Suprapubic skin (tissue), 4 donors: Measurements from ENCODE around the gene STX5. TPM values are rescaled to one million over a fixed set of nuclear protein-coding genes. Genes with fewer than 3 reads are reported as not detected.
A peak's percentile ranks its signal among the peaks of the same experiment; 100 is the strongest.

ENCODE experiments used
- DNase-seq, 2 donors: peaks; one replicate each; pipeline ENCODE4 v3.0.0-alpha.2; 2019; ENCODE audit warnings: low spot score in 2 of 2
- H3K27ac ChIP-seq: fragments of 200-600 bp; sonication (generic); one replicate; pipeline ENCODE4 v1.5.1; 2019
- H3K27me3 ChIP-seq: fragments of 200-600 bp; sonication (generic); one replicate; pipeline ENCODE4 v1.5.1; 2019
- H3K36me3 ChIP-seq: fragments of 200-600 bp; sonication (generic); one replicate; pipeline ENCODE4 v1.5.1; 2019
- H3K4me1 ChIP-seq: fragments of 200-600 bp; sonication (generic); one replicate; pipeline ENCODE4 v1.5.1; 2019
- H3K4me3 ChIP-seq: fragments of 200-600 bp; sonication (generic); one replicate; pipeline ENCODE4 v1.5.1; 2019; ENCODE audit warnings: mild to moderate bottlenecking
- H3K9me3 ChIP-seq: fragments of 200-600 bp; sonication (generic); one replicate; pipeline ENCODE4 v1.5.1; 2019
- EP300 ChIP-seq: sonication (generic); formaldehyde crosslinking; IDR thresholded peaks from one replicate; pipeline ENCODE4 v1.6.1; 2017; ENCODE audit warnings: antibody characterized with exemption
- POLR2A ChIP-seq, 2 donors: fragments of 450-650 bp; IDR thresholded peaks; one replicate each; pipeline ENCODE4 v1.6.1; 2017; ENCODE audit warnings: antibody characterized with exemption in 2 of 2, mild to moderate bottlenecking in 2 of 2, moderate library complexity in 2 of 2
- POLR2AphosphoS5 ChIP-seq, 3 donors: sonication (generic); formaldehyde crosslinking; IDR thresholded peaks; one replicate each; pipeline ENCODE4 v1.6.1; 2017; ENCODE audit warnings: antibody characterized with exemption in 3 of 3
- WGBS: methylation state at CpG from one replicate; pipeline ENCODE4 v1.1.5; 2018; 5-methylcytosine and 5-hydroxymethylcytosine counted together
- total RNA-seq, 4 donors: library from RNA; depleted of rRNA; stranded (reverse); fragments of >200 nt; gene quantifications; one replicate each; pipeline ENCODE4 v1.1.0, GENCODE V29; 2016
- TF ChIP-seq, protein P1 (sequence below), 2 donors: fragments of 200-600 bp in 1 of 2; fragments of 450-650 bp in 1 of 2; sonication (generic) in 1 of 2; IDR thresholded peaks; one replicate each; pipeline ENCODE4 v1.5.1; 2016 to 2019; ENCODE audit warnings: antibody characterized with exemption in 2 of 2, mild to moderate bottlenecking in 1 of 2, moderate library complexity in 1 of 2

The STX5 gene, protein sequence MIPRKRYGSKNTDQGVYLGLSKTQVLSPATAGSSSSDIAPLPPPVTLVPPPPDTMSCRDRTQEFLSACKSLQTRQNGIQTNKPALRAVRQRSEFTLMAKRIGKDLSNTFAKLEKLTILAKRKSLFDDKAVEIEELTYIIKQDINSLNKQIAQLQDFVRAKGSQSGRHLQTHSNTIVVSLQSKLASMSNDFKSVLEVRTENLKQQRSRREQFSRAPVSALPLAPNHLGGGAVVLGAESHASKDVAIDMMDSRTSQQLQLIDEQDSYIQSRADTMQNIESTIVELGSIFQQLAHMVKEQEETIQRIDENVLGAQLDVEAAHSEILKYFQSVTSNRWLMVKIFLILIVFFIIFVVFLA
- 10 to 100 TPM; 26.8 to 47.8 (median 43.2) TPM for total RNA-seq

DNA sequence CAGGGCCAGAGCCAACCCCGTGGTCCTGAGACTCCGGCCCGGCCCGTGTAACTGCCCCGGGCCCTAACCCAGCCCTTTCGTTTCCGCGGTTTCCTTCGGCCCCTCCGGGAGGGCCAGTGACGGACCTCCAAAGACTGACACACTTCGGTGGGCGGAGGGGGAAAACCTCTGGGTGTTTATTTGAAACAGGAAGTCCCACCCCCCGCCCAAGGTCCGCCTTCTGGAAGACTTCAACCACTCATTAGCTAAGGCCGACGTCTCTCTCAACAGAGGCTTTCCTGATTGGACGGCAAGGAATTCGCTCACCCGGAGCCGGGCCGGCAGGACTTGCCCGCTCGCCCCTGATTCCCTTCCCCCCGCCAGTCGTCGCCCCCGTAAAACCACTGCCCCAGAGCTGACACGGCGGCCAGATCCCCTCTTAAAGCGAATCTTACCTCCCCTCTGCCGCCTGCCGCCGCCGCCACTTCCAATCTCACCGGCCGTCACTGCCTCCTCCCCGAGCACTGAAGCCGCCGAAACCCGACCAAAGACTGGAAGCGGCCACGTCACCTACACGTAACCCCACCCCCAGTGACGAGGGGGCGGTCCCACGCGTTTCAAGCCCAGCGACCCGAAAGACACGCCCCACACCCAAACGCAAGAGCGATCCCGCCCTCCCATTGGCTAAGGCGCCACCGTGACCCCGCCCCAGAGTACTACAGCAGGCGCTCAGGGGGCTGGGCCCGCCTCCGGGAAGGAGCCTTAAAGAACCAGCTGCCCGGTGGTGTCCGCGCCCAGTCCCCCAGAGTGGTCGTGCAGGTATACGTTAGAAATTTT, at the start of gene STX5:
Gene STX5 (minus strand): TSS at position 532 of the 816 bp plus-strand sequence. CDS start 808 bp downstream, outside the sequence.
- peak; percentile 73 to 88 for TF ChIP-seq POLR2A (IDR thresholded peaks at IDR 0.05)
- peak in 2 of 3 donors; percentile 27 to 29 for TF ChIP-seq POLR2AphosphoS5 (IDR thresholded peaks at IDR 0.05)
- TF ChIP-seq, protein P1, sequence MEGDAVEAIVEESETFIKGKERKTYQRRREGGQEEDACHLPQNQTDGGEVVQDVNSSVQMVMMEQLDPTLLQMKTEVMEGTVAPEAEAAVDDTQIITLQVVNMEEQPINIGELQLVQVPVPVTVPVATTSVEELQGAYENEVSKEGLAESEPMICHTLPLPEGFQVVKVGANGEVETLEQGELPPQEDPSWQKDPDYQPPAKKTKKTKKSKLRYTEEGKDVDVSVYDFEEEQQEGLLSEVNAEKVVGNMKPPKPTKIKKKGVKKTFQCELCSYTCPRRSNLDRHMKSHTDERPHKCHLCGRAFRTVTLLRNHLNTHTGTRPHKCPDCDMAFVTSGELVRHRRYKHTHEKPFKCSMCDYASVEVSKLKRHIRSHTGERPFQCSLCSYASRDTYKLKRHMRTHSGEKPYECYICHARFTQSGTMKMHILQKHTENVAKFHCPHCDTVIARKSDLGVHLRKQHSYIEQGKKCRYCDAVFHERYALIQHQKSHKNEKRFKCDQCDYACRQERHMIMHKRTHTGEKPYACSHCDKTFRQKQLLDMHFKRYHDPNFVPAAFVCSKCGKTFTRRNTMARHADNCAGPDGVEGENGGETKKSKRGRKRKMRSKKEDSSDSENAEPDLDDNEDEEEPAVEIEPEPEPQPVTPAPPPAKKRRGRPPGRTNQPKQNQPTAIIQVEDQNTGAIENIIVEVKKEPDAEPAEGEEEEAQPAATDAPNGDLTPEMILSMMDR (IDR thresholded peaks at IDR 0.05) = no peak
- no peak for TF ChIP-seq EP300
- H3K27ac ChIP-seq = peak within 1 kb of the TSS; percentile 91
- no peaks in the 10 kb centered on the region for H3K27me3 ChIP-seq
- H3K4me3 ChIP-seq = peak within 1 kb of the TSS; percentile 88
- peaks cover 38% of the 10 kb centered on the region for H3K36me3 ChIP-seq
- H3K9me3 ChIP-seq = no peaks in the 10 kb centered on the region
- peak; percentile 100 for DNase-seq
- WGBS = under 1% methylated on average over 44 of the region's 65 CpGs
- peaks cover 40% of the 10 kb centered on the region for H3K4me1 ChIP-seq

DNA sequence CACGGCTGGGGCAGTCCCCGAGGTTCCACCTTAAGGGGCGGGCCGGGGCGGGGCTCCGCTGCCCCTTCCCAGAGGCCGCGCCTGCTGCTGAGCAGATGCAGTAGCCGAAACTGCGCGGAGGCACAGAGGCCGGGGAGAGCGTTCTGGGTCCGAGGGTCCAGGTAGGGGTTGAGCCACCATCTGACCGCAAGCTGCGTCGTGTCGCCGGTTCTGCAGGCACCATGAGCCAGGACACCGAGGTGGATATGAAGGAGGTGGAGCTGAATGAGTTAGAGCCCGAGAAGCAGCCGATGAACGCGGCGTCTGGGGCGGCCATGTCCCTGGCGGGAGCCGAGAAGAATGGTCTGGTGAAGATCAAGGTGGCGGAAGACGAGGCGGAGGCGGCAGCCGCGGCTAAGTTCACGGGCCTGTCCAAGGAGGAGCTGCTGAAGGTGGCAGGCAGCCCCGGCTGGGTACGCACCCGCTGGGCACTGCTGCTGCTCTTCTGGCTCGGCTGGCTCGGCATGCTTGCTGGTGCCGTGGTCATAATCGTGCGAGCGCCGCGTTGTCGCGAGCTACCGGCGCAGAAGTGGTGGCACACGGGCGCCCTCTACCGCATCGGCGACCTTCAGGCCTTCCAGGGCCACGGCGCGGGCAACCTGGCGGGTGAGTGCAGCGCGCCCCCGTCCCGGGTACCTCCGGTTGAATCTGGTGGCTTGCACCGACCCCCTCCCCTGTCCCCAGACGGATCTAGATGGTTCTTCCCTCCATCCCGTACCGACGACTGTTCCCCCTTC, 49.1 kb upstream of the STX5 start, which contains the start of gene SLC3A2:
Gene SLC3A2 (plus strand): TSS at position 94 of the 776 bp plus-strand sequence. CDS start 128 bp downstream, at position 222.
- 0% methylated on average over 22 of the region's 69 CpGs for WGBS
- TF ChIP-seq POLR2AphosphoS5 (IDR thresholded peaks at IDR 0.05) (peak; percentile 85 to 96 (median 96)), POLR2A (IDR thresholded peaks at IDR 0.05) (peak; percentile 97 to 98), EP300 (no peak)
- TF ChIP-seq, protein P1 (IDR thresholded peaks at IDR 0.05) = peak in 1 of 2 donors; percentile 75

DNA sequence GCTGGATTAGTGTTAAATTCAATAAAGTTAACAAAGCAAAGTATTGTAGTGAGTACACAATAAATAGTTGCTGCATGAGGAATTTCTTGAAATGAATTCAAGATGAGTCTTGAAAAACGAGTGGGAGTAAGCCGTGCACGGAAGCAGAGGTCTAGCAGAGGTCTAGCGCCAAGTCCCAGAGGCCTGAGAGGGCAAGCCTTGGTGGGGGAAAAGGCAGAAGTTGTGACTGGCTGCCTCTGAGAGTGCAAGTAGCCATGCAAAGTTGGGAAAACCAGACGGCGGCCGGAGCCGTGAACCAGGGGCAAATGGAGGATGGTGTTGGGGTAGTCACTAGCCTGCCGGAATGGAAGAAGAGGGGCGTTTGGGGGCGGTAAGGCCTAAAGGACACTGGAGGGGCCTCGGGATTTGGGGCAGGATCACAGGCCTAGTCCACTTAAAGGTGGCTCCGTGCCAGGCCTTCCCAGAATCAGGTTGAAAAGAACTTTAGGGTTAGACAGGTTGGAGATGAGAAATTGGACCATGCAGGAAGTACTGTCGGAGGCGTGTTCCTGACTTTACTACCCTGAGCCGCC, 48.5 kb upstream of the STX5 start:
- H3K27ac ChIP-seq = peak overlapping the region; percentile 100
- no peak for TF ChIP-seq POLR2AphosphoS5 (IDR thresholded peaks at IDR 0.05)
- no peak for TF ChIP-seq POLR2A (IDR thresholded peaks at IDR 0.05)
- TF ChIP-seq, protein P1 (IDR thresholded peaks at IDR 0.05) = no peak
- TF ChIP-seq EP300 = no peak
- DNase-seq = peak in 1 of 2 donors; percentile 93
- H3K4me3 ChIP-seq = peak overlapping the region; percentile 92
- H3K36me3 ChIP-seq = peaks cover 26% of the 10 kb centered on the region
- no peaks in the 10 kb centered on the region for H3K27me3 ChIP-seq
- WGBS = under 1% methylated on average over 14 of the region's 16 CpGs
- H3K9me3 ChIP-seq = no peaks in the 10 kb centered on the region
- H3K4me1 ChIP-seq = peaks cover 70% of the 10 kb centered on the region

More for the DNA sequence above, 49.1 kb upstream of the STX5 start, which contains the start of gene SLC3A2:
- no peaks in the 10 kb centered on the region for H3K9me3 ChIP-seq
- H3K36me3 ChIP-seq = peaks cover 33% of the 10 kb centered on the region
- H3K4me1 ChIP-seq = peaks cover 77% of the 10 kb centered on the region
- peak within 1 kb of the TSS; percentile 92 for H3K4me3 ChIP-seq
- no peaks in the 10 kb centered on the region for H3K27me3 ChIP-seq
- peak within 1 kb of the TSS; percentile 100 for H3K27ac ChIP-seq
- peak in 1 of 2 donors; percentile 92 for DNase-seq

DNA sequence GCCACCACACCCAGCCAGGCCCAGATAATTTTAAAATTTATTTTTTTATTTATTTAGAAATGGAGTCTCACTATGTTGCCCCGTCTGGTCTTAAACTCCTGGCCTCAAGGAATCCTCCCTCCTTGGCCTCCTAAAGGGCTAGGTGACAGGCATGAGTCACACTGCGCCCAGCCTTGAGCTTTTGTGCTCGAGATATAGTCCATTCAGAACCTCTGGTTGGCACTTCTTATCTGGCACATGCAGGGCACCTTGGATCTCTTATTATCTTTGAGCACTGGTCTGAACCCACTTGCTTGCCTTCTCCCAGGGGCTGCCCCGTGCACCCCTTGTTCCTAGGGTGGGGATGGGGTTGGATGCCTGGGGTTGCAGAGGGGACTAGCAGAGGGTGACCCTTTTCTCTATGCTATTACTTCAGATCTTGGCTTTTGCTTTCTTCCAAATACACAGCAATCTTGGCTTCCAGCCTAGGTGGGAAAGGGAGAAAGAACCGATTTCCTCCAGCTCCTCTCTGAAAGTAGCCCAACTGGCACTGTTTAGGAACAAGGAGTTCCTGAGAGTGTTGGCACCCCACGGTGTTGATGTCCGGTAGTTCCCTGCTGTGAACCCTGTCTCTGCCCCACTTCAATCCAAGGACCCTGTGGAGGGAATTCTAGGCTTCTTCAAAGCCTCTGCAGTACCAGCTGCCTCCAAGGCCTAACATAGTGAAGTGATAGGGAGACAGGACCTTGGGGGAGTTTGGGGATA, 47.6 kb upstream of the STX5 start:
- Histone ChIP-seq H3K4me3 (peak overlapping the region; percentile 92), H3K27me3 (no peaks in the 10 kb centered on the region), H3K36me3 (peaks cover 17% of the 10 kb centered on the region), H3K9me3 (no peaks in the 10 kb centered on the region), H3K27ac (peak overlapping the region; percentile 100), H3K4me1 (peaks cover 62% of the 10 kb centered on the region)
- TF ChIP-seq POLR2AphosphoS5 (IDR thresholded peaks at IDR 0.05) (no peak), POLR2A (IDR thresholded peaks at IDR 0.05) (no peak), EP300 (no peak)
- TF ChIP-seq, protein P1 (IDR thresholded peaks at IDR 0.05) = no peak
- DNase-seq = no peak
- 69% methylated on average over 4 of the region's 7 CpGs for WGBS
